Osteocyte (in vitro differentiated cells): Measurements from ENCODE around the gene TBL1XR1. TPM values are rescaled to one million over a fixed set of nuclear protein-coding genes. Genes with fewer than 3 reads are reported as not detected.

Experiments
- DNase-seq: peaks from one replicate; pipeline ENCODE4 v3.0.0; 2021; ENCODE audit warnings: mixed read lengths; ENCODE audit not compliant: unreplicated experiment; ENCODE audit errors: extremely low spot score
- H3K27ac Mint-ChIP-seq: one replicate; pipeline ENCODE4 v1.8.0; 2021; ENCODE audit warnings: mild to moderate bottlenecking, mixed read lengths; ENCODE audit not compliant: unreplicated experiment
- H3K27me3 Mint-ChIP-seq: one replicate; pipeline ENCODE4 v1.8.0; 2021; ENCODE audit warnings: mixed read lengths; ENCODE audit not compliant: unreplicated experiment
- H3K36me3 Mint-ChIP-seq: one replicate; pipeline ENCODE4 v1.8.0; 2021; ENCODE audit warnings: mixed read lengths; ENCODE audit not compliant: unreplicated experiment
- H3K4me1 Mint-ChIP-seq: one replicate; pipeline ENCODE4 v1.8.0; 2021; ENCODE audit warnings: mixed read lengths; ENCODE audit not compliant: unreplicated experiment
- H3K4me3 Mint-ChIP-seq: one replicate; pipeline ENCODE4 v1.8.0; 2021; ENCODE audit warnings: mild to moderate bottlenecking, moderate library complexity, mixed read lengths; ENCODE audit not compliant: unreplicated experiment
- H3K9me3 Mint-ChIP-seq: one replicate; pipeline ENCODE4 v1.8.0; 2021; ENCODE audit warnings: mixed read lengths; ENCODE audit not compliant: unreplicated experiment
- total RNA-seq: library from RNA; stranded (reverse); gene quantifications from 2 replicates; pipeline ENCODE4 v1.2.1, GENCODE V29; 2021
- TF ChIP-seq, protein P1 (sequence below): fragments of 200-600 bp; sonication (generic); IDR thresholded peaks from 2 replicates; pipeline ENCODE4 v1.5.0; 2021; ENCODE audit warnings: antibody characterized with exemption, mild to moderate bottlenecking, moderate library complexity

Gene TBL1XR1
- total RNA-seq, 1 donor from 2014 or later, result 370 TPM

DNA sequence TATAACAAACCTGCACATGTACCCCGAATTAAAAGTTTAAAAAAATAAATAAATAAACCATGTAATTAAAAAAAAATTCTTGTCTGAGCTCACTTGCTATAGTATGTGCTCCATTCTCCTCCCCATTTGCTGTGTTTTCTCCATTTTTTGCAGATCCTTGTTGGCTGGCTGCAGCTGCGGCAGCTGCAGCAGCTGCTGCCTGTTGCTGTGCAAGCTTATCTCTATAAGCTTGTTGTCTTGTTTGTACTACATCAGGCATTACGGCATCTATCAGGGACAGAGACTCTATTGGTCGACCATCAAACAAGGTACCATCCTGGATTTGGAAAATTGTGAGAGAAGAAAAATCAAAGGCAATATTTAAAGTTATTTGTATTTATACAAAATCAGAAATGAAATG lies 145.9 kb downstream of the TBL1XR1 start:
- Mint-ChIP-seq H3K27ac (peak overlapping the region; percentile 66), H3K4me3 (no peak overlapping the region), H3K4me1 (peaks cover 55% of the 10 kb centered on the region), H3K27me3 (no peaks in the 10 kb centered on the region), H3K36me3 (peaks cover 53% of the 10 kb centered on the region), H3K9me3 (no peaks in the 10 kb centered on the region)
- TF ChIP-seq, protein P1, sequence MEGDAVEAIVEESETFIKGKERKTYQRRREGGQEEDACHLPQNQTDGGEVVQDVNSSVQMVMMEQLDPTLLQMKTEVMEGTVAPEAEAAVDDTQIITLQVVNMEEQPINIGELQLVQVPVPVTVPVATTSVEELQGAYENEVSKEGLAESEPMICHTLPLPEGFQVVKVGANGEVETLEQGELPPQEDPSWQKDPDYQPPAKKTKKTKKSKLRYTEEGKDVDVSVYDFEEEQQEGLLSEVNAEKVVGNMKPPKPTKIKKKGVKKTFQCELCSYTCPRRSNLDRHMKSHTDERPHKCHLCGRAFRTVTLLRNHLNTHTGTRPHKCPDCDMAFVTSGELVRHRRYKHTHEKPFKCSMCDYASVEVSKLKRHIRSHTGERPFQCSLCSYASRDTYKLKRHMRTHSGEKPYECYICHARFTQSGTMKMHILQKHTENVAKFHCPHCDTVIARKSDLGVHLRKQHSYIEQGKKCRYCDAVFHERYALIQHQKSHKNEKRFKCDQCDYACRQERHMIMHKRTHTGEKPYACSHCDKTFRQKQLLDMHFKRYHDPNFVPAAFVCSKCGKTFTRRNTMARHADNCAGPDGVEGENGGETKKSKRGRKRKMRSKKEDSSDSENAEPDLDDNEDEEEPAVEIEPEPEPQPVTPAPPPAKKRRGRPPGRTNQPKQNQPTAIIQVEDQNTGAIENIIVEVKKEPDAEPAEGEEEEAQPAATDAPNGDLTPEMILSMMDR, result no peak
- DNase-seq, result no peak

DNA sequence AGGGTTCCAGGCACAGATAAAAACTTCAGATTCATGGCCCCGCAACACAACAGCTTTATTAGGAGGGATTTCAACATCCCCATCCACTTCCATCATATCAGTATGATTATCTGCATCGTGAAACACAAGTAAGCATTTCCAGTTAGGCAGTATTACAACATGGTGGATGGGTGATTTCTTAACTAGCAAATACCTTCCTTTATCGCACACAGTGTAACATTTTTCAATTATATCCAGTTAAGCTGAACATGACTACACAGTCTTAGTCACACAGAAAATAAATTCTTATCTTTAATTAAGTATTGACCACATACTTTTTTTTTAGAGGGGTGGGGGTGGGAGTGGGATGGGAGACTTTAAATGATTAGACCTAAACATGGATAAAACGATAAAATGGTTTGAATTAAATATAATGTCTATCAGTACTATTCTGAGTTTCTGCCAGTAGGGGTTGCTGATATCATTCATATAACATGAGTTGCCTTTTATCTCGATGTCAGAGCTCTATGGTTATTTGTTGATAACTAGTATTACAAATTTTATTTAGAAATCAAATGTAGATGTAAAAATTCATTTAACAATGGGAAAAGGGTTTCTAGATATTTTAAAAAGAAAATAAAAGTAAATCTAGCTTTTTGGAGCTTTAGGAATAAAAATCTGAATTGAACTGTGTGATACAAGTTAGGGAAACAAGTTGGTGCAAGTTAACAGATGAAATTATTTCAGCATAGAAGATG lies 146.6 kb downstream of the TBL1XR1 start:
- H3K4me3 Mint-ChIP-seq, result no peak overlapping the region
- TF ChIP-seq, protein P1, result peak; percentile 61
- peaks cover 53% of the 10 kb centered on the region for H3K4me1 Mint-ChIP-seq
- H3K36me3 Mint-ChIP-seq, result peaks cover 60% of the 10 kb centered on the region
- H3K27ac Mint-ChIP-seq, result peak overlapping the region; percentile 54
- DNase-seq, result no peak
- no peaks in the 10 kb centered on the region for H3K9me3 Mint-ChIP-seq
- H3K27me3 Mint-ChIP-seq, result no peaks in the 10 kb centered on the region

DNA sequence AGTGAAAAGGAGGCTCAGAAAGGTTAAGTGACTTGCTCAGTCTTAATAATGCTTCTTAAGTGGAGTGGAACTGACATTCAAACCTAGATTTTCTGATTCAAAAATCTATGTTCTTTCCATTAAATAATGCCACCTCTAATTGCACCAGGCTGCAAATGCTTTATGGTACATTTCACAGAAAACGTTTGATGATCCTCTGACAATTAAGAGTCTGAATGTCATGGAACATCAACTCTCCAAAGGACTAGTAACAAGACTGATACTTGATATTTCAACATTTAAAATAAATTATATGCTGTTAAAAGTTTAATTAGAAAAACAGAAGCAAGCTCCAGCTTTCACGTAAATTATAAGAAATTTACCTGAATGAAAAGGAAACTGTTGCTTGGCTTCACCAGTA lies 151.5 kb downstream of the TBL1XR1 start:
- no peak overlapping the region for H3K27ac Mint-ChIP-seq
- TF ChIP-seq, protein P1, result no peak
- H3K9me3 Mint-ChIP-seq, result peaks cover 11% of the 10 kb centered on the region
- no peak for DNase-seq
- H3K27me3 Mint-ChIP-seq, result no peaks in the 10 kb centered on the region
- H3K36me3 Mint-ChIP-seq, result peaks cover 86% of the 10 kb centered on the region
- H3K4me1 Mint-ChIP-seq, result peaks cover 32% of the 10 kb centered on the region
- H3K4me3 Mint-ChIP-seq, result no peak overlapping the region

DNA sequence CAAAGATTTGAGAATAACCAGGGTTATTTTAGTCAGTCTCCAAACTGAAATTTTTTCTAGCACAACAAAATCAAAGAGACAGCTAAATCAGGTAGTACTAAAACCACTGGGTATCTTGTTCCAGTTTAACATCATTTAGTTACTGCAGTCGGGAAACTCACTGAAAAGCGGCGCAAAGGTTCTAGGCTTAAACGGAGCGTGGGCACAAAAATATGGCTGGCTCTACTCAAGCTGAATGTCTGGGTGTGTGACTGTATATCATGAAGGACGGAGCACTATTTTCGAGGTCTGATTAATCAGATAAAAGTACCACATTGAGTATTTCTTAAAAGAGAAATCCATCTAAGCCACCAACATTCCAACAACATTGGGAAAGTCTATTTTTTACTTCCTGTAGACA lies 152.1 kb downstream of the TBL1XR1 start:
- Mint-ChIP-seq H3K27ac (peak overlapping the region; percentile 3), H3K36me3 (peaks cover 86% of the 10 kb centered on the region), H3K4me3 (no peak overlapping the region), H3K27me3 (no peaks in the 10 kb centered on the region), H3K4me1 (peaks cover 26% of the 10 kb centered on the region), H3K9me3 (peaks cover 11% of the 10 kb centered on the region)
- DNase-seq, result no peak
- TF ChIP-seq, protein P1, result no peak

DNA sequence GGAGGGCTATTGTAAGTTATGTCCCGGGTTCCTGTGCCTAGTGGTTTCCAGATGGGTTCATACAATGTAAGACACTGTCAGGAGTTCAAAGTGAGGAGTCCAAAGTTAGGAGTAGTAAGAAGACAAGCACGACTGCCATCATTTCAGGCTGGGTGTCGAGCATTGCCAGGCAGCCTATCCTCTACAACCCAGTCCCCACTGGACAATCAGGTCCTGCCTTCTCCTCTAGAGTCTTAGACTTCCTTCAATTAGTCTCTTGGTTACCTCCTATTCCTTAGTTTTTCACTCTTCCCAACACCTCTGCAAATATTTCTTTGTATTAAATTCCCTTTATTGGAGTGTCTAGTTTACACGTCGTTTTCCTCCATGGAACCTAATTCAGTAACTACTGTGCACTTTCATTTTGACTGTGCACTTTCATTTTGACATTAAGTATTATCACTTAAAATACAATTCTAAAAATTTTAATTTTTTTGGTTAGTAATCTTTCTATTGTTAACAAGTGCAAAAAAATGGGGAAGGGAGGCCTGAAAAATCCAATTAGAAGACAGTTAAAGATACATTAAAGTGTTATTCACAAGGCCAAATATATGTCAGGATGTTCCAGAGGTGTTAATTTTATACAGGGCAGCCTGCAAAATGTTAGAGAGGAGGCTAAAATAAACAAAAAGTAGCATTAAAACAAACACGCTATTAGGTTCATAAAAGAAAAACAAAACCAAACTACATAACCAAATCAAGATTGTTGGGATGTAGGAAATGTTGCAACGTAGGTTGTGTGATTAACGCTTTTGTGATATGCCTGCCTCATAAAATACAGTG lies 155.3 kb downstream of the TBL1XR1 start:
- Mint-ChIP-seq H3K27ac (peak overlapping the region; percentile 25), H3K9me3 (peaks cover 11% of the 10 kb centered on the region), H3K4me3 (no peak overlapping the region), H3K36me3 (peaks cover 85% of the 10 kb centered on the region), H3K4me1 (peaks cover 2% of the 10 kb centered on the region), H3K27me3 (no peaks in the 10 kb centered on the region)
- DNase-seq, result no peak
- TF ChIP-seq, protein P1, result no peak
